Measurements from ENCODE around the gene TESK1. TPM values are rescaled to one million over a fixed set of nuclear protein-coding genes. Genes with fewer than 3 reads are reported as not detected.

Gene TESK1
- total and polyA plus RNA-seq, 2 of the 8 experiments (the other 6 are each of a cell fraction or from before 2014, with no cell fraction given), result 13.5 to 13.9 TPM

DNA sequence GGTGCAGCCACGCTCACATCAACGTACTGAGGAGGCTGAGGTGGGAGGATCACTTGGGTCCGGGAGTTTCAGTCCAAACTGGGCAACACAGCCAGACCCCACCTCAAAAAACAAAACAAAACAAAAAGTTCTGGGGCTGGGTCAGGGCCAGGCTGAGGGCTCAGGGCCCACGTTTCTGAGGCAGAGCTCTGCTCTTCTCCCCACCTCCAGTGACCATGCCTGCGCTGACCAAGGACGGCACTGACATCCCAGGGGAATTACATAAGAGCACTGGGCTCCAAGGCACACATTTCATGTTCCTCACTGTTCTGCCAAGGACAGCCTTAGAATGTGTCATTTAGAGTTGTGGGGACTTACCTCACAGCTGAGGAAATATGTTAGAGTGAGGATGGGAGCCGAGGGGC is 40.4 kb upstream of the TESK1 start:
- Histone ChIP-seq H4K8ac (ENCODE audit: extremely low read depth, insufficient read depth, low read length) (peak overlapping the region; percentile 23; the same call in 1 of the 2 replicates), H2BK5ac (ENCODE audit: low read depth, low read length) (no peak overlapping the region), H2BK120ac (replicated peaks; ENCODE audit: low read depth, low read length) (no peak overlapping the region), H3K56ac (replicated peaks; ENCODE audit: insufficient read length, low read depth, low read length) (no peak overlapping the region), H3K4me3 (ENCODE audit: extremely low read depth in 1 of 4, insufficient read depth in 2 of 4, low read depth in 3 of 4, low read length in 4 of 4) (no peak overlapping the region), H2BK15ac (ENCODE audit: low read length) (no peak overlapping the region), H3K79me1 (ENCODE audit: low read depth, low read length) (no peaks in the 10 kb centered on the region), H2BK20ac (ENCODE audit: low read length) (no peak overlapping the region), H2BK12ac (ENCODE audit: low read depth, low read length) (no peak overlapping the region), H3K36me3 (ENCODE audit: control insufficient read depth in 2 of 4, insufficient read depth in 4 of 4, low read length in 3 of 4) (no peaks in the 10 kb centered on the region), H3K79me2 (ENCODE audit: control insufficient read depth in 1 of 2, insufficient read depth in 2 of 2, low read length in 2 of 2) (no peaks in the 10 kb centered on the region), H4K5ac (ENCODE audit: insufficient read length, low read depth, low read length) (no peak overlapping the region), H3K9me3 (ENCODE audit: insufficient read depth in 2 of 2, low read depth in 1 of 2, low read length in 1 of 2) (no peaks in the 10 kb centered on the region), H3K18ac (ENCODE audit: extremely low read depth, low read length) (no peak overlapping the region), H4K20me1 (replicated peaks in 1 of 2; ENCODE audit: control insufficient read depth in 1 of 2, insufficient read depth in 2 of 2, low read length in 2 of 2) (no peaks in the 10 kb centered on the region), H3K4me1 (replicated peaks in 1 of 4; ENCODE audit: control insufficient read depth in 3 of 4, insufficient read depth in 4 of 4, low read length in 3 of 4) (peaks cover 0 to 3% (median 0%) of the 10 kb centered on the region in 4 experiments; a peak in 1 of 7 replicates), H4K91ac (replicated peaks; ENCODE audit: insufficient read length, low read length) (no peak overlapping the region), H3K27ac (ENCODE audit: low read depth, low read length) (no peak overlapping the region), H3K27me3 (replicated peaks in 1 of 4; ENCODE audit: control insufficient read depth in 3 of 4, extremely low read depth in 1 of 4, insufficient read depth in 3 of 4, low read length in 3 of 4) (no peaks in the 10 kb centered on the region), H2AK5ac (ENCODE audit: low read depth, low read length) (no peak overlapping the region), H3K23me2 (ENCODE audit: low read depth, low read length) (no peaks in the 10 kb centered on the region; the same call in 1 of the 2 replicates), H3K4me2 (ENCODE audit: insufficient read depth in 1 of 2, low read depth in 2 of 2, low read length in 2 of 2) (no peak overlapping the region), H3K23ac (ENCODE audit: insufficient read length) (no peak overlapping the region), H3K4ac (replicated peaks; ENCODE audit: insufficient read length, low read depth, low read length) (no peak overlapping the region), H3K9ac (replicated peaks in 1 of 4; ENCODE audit: extremely low read depth in 1 of 4, low read depth in 3 of 4, low read length in 3 of 4) (no peak overlapping the region), H2AFZ (ENCODE audit: low read length) (no peak overlapping the region), H3K14ac (ENCODE audit: insufficient read length) (no peak overlapping the region)
- no peak for FAIRE-seq
- ChIA-PET POLR2A (ENCODE audit: partially characterized antibody) (interaction anchor here (1.8 kb wide), 1 partner anchor 14 kb away, joined by 4 read pairs; no protein-coding TSS in a partner anchor), CTCF (ENCODE audit: partially characterized antibody) (interaction anchor here (0.6 to 4.9 kb wide), 7 partner anchors 11 to 171 kb away, joined by 3 to 42 read pairs (median 4); no protein-coding TSS in a partner anchor)
- TF ChIP-seq KDM1A (IDR thresholded peaks at IDR 0.05; ENCODE audit: borderline replicate concordance, low read length), result peak; percentile 61; the same call in 1 of the 2 replicates
- TF ChIP-seq, protein P1, sequence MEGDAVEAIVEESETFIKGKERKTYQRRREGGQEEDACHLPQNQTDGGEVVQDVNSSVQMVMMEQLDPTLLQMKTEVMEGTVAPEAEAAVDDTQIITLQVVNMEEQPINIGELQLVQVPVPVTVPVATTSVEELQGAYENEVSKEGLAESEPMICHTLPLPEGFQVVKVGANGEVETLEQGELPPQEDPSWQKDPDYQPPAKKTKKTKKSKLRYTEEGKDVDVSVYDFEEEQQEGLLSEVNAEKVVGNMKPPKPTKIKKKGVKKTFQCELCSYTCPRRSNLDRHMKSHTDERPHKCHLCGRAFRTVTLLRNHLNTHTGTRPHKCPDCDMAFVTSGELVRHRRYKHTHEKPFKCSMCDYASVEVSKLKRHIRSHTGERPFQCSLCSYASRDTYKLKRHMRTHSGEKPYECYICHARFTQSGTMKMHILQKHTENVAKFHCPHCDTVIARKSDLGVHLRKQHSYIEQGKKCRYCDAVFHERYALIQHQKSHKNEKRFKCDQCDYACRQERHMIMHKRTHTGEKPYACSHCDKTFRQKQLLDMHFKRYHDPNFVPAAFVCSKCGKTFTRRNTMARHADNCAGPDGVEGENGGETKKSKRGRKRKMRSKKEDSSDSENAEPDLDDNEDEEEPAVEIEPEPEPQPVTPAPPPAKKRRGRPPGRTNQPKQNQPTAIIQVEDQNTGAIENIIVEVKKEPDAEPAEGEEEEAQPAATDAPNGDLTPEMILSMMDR (IDR thresholded peaks at IDR 0.05; ENCODE audit: control extremely low read depth in 1 of 3, insufficient read depth in 1 of 3, low read depth in 1 of 3, low read length in 3 of 3), result no peak
- no peak for DNase-seq (ENCODE audit: low read depth in 1 of 2, low spot score in 2 of 2)
- WGBS, 2 experiments (ENCODE audit: extremely low coverage in 1 of 2, insufficient coverage in 1 of 2, insufficient read length in 1 of 2, insufficient replicate concordance in 2 of 2, low coverage in 1 of 2, low lambda C conversion rate in 2 of 2, missing lambda C conversion rate in 1 of 2), result 95% methylated on average over 7 of the region's 7 CpGs; no CpG with 5 or more reads in 1 of the 2 experiments
